ENCODE data around the gene TRIM33. TPM values are rescaled to one million over a fixed set of nuclear protein-coding genes. Genes with fewer than 3 reads are reported as not detected.
"Not testable (repeated sequence)": the region's sequence is repeated elsewhere in the genome, so short reads cannot be mapped to it uniquely, and the experiment has no call there.

TRIM33 gene
- total RNA-seq, 1 donor = 37.4 TPM

DNA sequence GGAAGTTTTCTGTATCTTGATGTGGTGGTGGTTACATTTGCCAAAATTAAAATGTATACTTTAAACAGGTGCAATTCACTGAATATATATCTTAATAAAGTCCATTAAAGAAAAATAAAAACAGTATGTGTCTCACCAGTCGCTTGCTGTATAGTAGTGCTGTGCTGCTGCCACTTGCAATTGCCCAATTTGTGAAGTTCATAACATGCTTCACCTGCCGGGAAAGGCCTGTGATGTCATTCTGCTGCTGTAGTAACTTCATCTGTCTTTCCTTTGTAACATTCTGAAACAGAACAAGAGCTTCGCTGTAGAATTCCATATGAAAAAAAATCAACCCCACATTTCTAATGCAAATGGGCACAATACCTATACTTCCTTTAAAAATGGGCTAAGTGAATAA is 83.4 kb downstream of the TRIM33 start:
- no peak overlapping the region for H3K4me3 ChIP-seq (ENCODE audit: low read depth, low read length)
- DNase-seq (ENCODE audit: low read depth) = no peak
- no peak for TF ChIP-seq CTCF (IDR thresholded peaks at IDR 0.05; ENCODE audit: insufficient read depth, low read length)

DNA sequence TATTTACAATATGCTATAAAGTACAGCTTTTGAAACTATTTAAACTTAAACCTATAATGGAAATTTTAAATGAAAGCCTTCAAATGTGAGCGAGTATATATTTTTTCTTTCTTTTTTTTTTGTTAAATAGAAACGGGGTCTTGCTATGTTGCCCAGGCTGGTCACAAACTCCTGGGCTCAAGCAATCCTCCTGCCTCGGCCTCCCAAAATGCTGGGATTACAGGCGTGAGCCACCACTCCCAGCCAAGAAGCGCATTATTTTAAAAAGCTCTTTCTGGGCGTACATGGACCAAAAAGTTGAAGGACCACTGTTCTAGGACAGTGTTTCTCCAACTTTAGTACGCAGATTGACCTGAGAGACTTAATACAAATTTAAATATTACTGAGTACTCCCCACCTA is 87.5 kb downstream of the TRIM33 start:
- no peak for TF ChIP-seq CTCF (IDR thresholded peaks at IDR 0.05; ENCODE audit: insufficient read depth, low read length)
- no peak for DNase-seq (ENCODE audit: low read depth)

GRCh38 chr1:114418948-114419347 is 92.1 kb downstream of the TRIM33 start:
- not testable (repeated sequence) for H3K4me3 ChIP-seq (ENCODE audit: low read depth, low read length); DNase-seq (ENCODE audit: low read depth)

More for the DNA sequence above, 87.5 kb downstream of the TRIM33 start:
- no peak overlapping the region for H3K4me3 ChIP-seq (ENCODE audit: low read depth, low read length)

- no peak for TF ChIP-seq CTCF (IDR thresholded peaks at IDR 0.05; ENCODE audit: insufficient read depth, low read length)
These were observed 113.4 kb downstream of the TRIM33 start for GRCh38 chr1:114397601-114398000.

DNA sequence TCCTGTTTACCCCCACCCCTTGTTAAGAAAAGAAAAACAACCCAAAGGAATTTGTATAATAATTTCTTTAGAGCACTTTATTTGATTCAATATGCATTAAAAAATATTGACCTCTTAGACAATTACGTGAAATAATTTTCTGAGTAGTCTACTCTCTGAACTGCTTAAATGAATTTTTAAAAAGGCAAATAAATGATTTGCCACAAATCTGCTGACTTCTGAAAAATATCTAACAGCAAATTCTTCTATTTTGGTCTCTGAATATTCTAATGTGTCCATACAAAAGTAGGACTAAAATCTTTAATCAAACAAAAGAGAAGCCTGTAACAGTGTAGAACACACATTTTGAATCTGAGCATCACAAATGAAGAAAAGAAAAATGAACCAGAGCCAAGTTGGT is 115.1 kb downstream of the TRIM33 start:
- no peak for DNase-seq (ENCODE audit: low read depth)
- no peak overlapping the region for H3K4me3 ChIP-seq (ENCODE audit: low read depth, low read length)
- TF ChIP-seq CTCF (IDR thresholded peaks at IDR 0.05; ENCODE audit: insufficient read depth, low read length) = no peak

More at GRCh38 chr1:114397601-114398000, 113.4 kb downstream of the TRIM33 start:
- no peak for DNase-seq (ENCODE audit: low read depth)
- H3K4me3 ChIP-seq (ENCODE audit: low read depth, low read length) = no peak overlapping the region

DNA sequence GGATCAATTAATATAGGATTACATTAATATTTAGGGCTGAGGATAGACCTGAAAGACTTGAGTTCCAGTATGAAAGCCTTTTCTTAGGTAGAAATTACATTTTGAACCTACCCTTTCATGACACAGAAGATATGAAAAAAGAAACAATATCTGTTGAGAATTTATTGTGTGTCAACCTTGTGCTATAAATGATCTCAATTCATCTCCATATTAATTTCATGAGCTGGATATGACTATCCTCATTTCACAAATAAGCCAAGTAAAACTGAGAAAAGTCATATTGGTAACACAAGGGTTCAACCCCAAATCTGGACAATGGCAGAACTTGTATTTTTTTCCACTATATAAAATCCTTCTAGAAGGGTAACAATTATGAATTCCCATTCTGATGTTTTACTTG is 120.0 kb downstream of the TRIM33 start:
- DNase-seq (ENCODE audit: low read depth) = no peak
- TF ChIP-seq CTCF (IDR thresholded peaks at IDR 0.05; ENCODE audit: insufficient read depth, low read length) = no peak
- no peak overlapping the region for H3K4me3 ChIP-seq (ENCODE audit: low read depth, low read length)

GRCh38 chr1:114390361-114390760 is 120.6 kb downstream of the TRIM33 start:
- DNase-seq (ENCODE audit: low read depth) = no peak
- TF ChIP-seq CTCF (IDR thresholded peaks at IDR 0.05; ENCODE audit: insufficient read depth, low read length) = no peak
- H3K4me3 ChIP-seq (ENCODE audit: low read depth, low read length) = no peak overlapping the region

Measured in fibroblast of the aortic adventitia (primary cell).